GM19438 (cell line): Measurements from ENCODE around the gene MED12L.
A peak's percentile ranks its signal among the peaks of the same experiment; 100 is the strongest.

ENCODE experiments used
- ATAC-seq: cut with Tn5 transposase; IDR thresholded peaks from one replicate; pipeline ENCODE4 v1.9.1; 2021; ENCODE audit warnings: low read depth; ENCODE audit not compliant: unreplicated experiment

The MED12L gene

GRCh38 chr3:151086484-151087456, 1.3 kb downstream of the MED12L start:
- peak; percentile 59 for ATAC-seq

- ATAC-seq, result no peak
Observed at GRCh38 chr3:151087648-151088047, 2.2 kb downstream of the MED12L start.

DNA sequence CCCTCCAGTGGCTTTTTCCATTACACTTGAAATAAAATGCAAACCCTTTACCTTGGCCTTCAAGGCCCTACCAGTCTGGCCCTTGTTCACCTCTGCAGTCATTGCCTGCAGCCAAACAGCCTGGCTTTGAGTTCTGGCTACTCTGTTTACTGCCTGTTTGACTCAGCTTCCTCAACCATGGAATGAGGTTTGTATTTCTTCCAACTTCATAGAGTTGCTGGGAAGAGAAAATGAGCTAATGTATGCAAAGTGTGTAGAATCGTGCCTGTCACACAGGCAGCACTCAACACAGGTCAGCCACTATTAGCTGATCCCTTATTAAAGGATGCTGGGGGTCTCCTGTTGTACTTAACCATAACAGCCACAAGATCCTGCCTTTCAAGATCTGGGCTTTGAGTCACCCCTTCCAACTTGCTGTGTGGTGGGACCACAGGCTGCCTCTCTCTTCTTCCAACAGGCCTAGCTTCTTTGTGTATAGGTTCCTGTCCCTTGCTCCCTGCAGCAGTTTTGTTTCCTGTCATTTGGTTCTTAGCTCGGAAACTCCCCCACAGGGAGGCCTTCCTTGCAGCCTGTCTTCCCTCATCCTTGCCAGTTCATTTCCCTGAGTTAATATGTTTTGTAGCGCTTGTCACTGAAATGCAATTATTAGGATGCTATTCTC, 6.4 kb downstream of the MED12L start:
- no peak for ATAC-seq

- peak; percentile 19 for ATAC-seq
Observed at GRCh38 chr3:151093148-151093547, 7.7 kb downstream of the MED12L start.

DNA sequence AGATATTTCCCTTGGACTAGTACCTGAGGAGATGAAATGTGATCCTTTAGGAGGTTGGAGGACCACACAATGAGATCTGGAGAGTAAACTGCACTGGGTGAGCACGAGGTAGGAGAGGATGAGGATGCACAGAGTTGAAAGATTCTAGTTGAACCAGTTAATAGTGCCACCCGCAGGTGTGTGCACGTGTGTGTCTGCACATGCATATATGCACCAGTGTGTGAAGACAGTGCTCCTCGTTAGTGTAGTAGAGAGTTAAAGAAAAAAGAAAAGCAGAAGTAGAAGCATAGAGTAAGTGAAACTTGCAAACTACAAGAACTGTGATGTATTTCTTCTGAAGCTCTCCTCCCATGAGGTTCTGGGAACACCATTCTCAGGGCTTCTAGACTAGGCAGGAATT, 8.4 kb downstream of the MED12L start:
- peak; percentile 72 for ATAC-seq

DNA sequence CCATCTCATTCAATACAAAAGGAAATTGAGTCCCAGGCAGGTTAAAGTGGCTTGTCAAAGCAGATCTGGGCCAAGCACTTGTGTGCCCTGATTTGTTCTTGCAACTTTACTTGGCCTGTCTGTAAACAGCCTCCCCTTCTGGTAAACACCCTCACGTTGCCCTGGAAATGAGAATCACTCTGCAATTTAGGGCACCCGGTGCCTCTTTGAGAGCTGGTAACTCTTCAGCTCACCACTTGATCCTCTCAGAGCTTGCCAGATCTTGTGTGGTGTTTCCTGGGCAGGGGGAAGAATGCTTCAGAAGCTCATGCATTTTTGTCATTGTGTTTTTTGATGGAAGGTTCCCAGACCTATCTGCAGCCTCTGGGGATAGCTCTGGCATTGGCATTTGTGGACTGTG, 11.3 kb downstream of the MED12L start:
- ATAC-seq, result no peak

DNA sequence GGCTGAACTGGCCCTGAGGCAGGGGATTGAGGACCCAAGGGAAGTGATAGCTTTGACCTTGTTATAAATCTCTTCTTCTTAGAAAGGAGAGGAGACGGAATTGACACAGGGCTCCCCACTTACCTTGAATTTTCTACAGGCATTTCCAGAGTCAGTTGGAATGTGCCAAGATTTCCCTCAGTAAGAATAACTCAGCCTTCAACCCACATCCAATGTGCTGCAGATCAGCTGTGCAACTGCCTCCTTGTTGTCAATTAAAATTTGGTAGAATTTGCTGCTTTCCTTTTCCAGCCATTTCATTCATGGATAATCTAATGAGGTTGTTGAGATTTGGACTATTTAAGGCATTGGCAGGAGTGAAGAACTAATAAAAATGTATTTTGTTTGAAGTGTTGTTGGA, 14.6 kb downstream of the MED12L start:
- no peak for ATAC-seq

- no peak for ATAC-seq
Observed at GRCh38 chr3:151101270-151101969, 16.0 kb downstream of the MED12L start.

GRCh38 chr3:151106311-151106710, 20.8 kb downstream of the MED12L start:
- ATAC-seq, result no peak

- no peak for ATAC-seq
Observed at GRCh38 chr3:151107177-151107576, 21.7 kb downstream of the MED12L start.

GRCh38 chr3:151107701-151108100, 22.2 kb downstream of the MED12L start:
- no peak for ATAC-seq

- no peak for ATAC-seq
Observed at GRCh38 chr3:151109286-151109800, 23.9 kb downstream of the MED12L start.

DNA sequence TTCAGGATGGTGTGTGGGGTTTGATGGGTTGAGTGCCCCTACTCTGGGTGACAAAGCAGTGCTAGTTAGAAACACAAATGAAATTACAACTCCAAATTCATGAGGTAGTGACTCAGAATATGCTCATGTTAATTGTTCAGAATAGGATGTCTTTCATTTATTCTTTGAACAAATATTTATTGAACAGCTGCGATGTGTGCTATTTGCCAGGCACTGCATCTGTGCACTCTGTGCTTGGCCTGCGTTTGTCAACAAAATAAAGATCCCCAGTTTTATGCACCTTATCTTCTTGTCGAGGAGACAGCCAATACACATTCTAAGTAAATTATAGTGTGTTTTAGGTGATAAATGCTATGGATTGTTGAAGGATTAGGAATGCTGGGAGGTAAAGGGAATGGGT, 27.3 kb downstream of the MED12L start:
- ATAC-seq, result no peak

- no peak for ATAC-seq
Observed at GRCh38 chr3:151113343-151113742, 27.9 kb downstream of the MED12L start.

DNA sequence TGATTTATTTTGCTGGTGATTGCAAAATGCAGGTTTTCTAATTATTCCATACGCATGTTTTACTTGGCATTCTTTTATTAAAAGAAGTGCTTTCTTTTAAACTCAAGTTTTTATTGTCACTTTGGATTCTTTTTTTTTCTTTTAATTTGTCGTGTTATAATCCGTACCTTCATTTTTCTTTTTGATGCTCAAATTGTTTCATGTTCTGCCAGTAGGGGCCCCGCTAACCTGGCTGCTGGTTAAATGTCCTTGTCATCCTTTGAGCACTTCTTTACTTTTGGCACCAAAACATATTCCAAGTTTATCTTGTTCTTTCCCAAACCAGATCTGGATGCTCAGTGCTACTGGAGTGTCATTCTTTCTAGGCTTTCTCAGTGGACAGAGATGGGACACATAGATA, 31.6 kb downstream of the MED12L start:
- ATAC-seq, result no peak

- ATAC-seq, result no peak
Observed at GRCh38 chr3:151119188-151119587, 33.7 kb downstream of the MED12L start.

GRCh38 chr3:151120409-151120808, 34.9 kb downstream of the MED12L start:
- no peak for ATAC-seq

DNA sequence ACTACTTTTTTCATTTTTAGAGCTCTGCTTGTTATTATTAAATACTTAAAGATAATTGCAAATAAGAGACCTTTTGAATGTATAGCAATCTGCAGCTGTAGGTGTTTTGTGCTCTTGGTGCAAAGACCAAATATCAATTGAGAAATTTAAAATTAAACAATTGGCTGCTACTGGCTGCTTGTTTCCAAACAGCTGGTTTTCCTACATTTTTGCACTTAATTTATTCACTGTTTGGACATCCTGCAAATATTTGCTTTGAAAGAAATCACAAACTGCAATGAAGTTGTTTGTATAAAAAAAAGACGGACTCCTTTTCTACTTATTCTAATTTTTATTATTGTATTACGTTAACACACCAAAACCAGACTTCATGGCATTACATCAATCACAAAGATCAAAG, 35.6 kb downstream of the MED12L start:
- no peak for ATAC-seq

DNA sequence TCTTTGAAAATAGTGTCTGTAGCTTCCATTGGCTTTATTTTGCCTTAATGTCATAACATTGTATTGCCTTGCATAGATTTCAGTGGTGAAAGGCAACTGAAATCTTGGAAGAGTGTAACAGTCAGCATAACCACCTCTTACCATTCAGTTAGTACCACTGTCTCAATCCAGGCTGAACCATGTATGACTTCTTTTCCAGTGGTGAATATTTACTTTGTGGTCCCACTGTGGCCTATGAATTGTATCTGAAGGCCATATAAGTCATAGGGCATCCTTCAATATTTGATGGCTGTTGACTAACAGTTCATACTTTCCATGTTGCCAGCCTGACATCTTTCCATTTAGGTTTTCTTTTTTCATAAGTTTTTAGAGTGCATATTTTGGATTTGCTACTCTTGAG, 38.4 kb downstream of the MED12L start:
- ATAC-seq, result no peak

- ATAC-seq, result no peak
Observed at GRCh38 chr3:151124476-151124875, 39.0 kb downstream of the MED12L start.

DNA sequence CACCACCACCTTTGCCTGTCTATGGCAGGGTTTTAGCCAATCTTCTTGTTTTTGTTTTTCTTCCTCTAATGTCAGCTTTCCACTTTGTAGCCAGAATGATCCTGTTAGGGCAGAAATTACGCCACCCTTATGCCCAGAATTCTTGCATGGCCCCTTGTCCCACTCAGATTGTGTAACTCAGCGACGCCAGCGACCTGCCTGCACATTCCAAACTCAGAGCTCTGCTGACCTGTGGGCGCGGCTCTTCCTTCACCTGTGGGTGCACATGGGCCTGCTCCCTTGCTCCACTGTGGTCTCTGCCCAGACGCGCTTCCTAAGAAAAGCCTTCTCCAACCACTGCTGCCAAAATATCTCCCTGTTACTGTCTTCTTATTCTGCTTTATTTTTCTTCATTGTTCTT, 45.0 kb downstream of the MED12L start:
- ATAC-seq, result no peak
